ENCODE results near the gene NHEJ1.

Gene NHEJ1

DNA sequence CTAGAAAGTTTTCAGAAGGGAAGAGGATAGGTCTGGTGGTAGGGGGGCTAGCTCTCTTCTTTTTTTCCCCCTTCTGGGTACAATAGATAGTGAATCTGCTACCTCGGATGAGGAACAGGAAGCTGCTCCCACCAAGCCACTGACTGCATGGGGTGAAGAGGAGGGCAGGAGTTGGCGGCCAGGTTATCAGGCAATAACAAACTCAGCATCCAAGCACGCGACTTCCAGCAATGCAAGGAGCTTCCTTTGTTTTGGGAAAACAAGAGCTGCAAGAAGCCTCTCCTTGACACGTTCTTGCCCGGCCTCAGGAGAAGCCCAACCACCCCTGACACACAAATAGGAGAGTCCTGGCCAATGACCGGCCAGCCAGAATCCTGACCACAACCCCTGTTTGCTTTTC lies 32.2 kb downstream of the NHEJ1 start:
- no peaks in the 10 kb centered on the region for H3K4me1 ChIP-seq (ENCODE audit: insufficient read depth, low read length, severe bottlenecking)
- no peaks in the 10 kb centered on the region for H3K9me3 ChIP-seq (ENCODE audit: low read length)
- H3F3A ChIP-seq (ENCODE audit: insufficient read depth, low read length) = no peaks in the 10 kb centered on the region
- TF ChIP-seq EZH2 (IDR thresholded peaks at IDR 0.05; ENCODE audit: borderline replicate concordance, low read length) = no peak
- TF ChIP-seq, protein P1, sequence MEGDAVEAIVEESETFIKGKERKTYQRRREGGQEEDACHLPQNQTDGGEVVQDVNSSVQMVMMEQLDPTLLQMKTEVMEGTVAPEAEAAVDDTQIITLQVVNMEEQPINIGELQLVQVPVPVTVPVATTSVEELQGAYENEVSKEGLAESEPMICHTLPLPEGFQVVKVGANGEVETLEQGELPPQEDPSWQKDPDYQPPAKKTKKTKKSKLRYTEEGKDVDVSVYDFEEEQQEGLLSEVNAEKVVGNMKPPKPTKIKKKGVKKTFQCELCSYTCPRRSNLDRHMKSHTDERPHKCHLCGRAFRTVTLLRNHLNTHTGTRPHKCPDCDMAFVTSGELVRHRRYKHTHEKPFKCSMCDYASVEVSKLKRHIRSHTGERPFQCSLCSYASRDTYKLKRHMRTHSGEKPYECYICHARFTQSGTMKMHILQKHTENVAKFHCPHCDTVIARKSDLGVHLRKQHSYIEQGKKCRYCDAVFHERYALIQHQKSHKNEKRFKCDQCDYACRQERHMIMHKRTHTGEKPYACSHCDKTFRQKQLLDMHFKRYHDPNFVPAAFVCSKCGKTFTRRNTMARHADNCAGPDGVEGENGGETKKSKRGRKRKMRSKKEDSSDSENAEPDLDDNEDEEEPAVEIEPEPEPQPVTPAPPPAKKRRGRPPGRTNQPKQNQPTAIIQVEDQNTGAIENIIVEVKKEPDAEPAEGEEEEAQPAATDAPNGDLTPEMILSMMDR (IDR thresholded peaks at IDR 0.05; ENCODE audit: low read length) = no peak
- no peaks in the 10 kb centered on the region for H3K27me3 ChIP-seq (ENCODE audit: insufficient read depth, low read length)
- H3K36me3 ChIP-seq (ENCODE audit: insufficient read depth, low read length) = no peaks in the 10 kb centered on the region
- H3K9ac ChIP-seq (ENCODE audit: low read length) = no peak overlapping the region
- no peak overlapping the region for H2AFZ ChIP-seq (ENCODE audit: low read length)
- H3K4me2 ChIP-seq (ENCODE audit: low read length) = no peak overlapping the region
- H3K27ac ChIP-seq (ENCODE audit: low read depth, low read length, poor library complexity, severe bottlenecking) = no peak overlapping the region
- no peaks in the 10 kb centered on the region for H4K20me1 ChIP-seq (ENCODE audit: insufficient read depth, low read length)
- H3K4me3 ChIP-seq (ENCODE audit: low read depth, low read length, poor library complexity, severe bottlenecking) = no peak overlapping the region
- no peaks in the 10 kb centered on the region for H3K9me2 ChIP-seq (ENCODE audit: low read depth, low read length)
- H3K79me2 ChIP-seq (ENCODE audit: insufficient read depth, low read length) = no peaks in the 10 kb centered on the region

DNA sequence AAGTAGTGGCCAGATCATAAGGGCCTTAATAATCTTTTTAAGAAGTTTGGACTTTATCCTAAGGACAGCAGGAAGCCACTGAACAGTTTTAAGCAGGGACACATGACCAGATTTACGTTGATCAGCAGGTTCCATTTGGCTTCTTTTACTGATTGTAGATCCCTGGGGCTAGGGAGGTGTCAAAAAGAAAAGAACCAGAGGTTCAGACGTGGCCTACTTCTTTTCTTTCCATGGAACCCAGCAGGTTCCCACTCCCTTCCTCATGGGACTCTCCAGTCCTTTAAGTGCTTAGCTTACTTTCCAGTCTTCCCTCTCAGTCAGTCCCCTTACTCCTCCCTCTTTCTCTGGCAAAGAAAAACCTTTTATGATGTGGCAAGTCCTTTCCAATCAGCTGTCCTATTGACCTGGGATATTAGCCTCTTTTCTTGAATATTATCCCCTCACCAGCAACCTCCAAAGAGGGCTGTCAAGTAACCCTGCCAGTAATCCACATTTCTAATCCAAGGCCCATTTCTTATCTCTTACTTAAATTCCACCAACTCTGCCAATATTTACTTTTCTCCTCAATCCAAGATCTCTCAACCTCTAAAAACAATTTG lies 33.5 kb downstream of the NHEJ1 start:
- no peak overlapping the region for H2AFZ ChIP-seq (ENCODE audit: low read length)
- H3K9ac ChIP-seq (ENCODE audit: low read length) = no peak overlapping the region
- H3K79me2 ChIP-seq (ENCODE audit: insufficient read depth, low read length) = no peaks in the 10 kb centered on the region
- H3K9me3 ChIP-seq (ENCODE audit: low read length) = no peaks in the 10 kb centered on the region
- no peak overlapping the region for H3K27ac ChIP-seq (ENCODE audit: low read depth, low read length, poor library complexity, severe bottlenecking)
- no peak overlapping the region for H3K4me3 ChIP-seq (ENCODE audit: low read depth, low read length, poor library complexity, severe bottlenecking)
- H4K20me1 ChIP-seq (ENCODE audit: insufficient read depth, low read length) = no peaks in the 10 kb centered on the region
- no peak overlapping the region for H3K4me2 ChIP-seq (ENCODE audit: low read length)
- no peaks in the 10 kb centered on the region for H3K36me3 ChIP-seq (ENCODE audit: insufficient read depth, low read length)
- no peaks in the 10 kb centered on the region for H3K27me3 ChIP-seq (ENCODE audit: insufficient read depth, low read length)
- H3F3A ChIP-seq (ENCODE audit: insufficient read depth, low read length) = no peaks in the 10 kb centered on the region
- no peaks in the 10 kb centered on the region for H3K9me2 ChIP-seq (ENCODE audit: low read depth, low read length)
- TF ChIP-seq, protein P1 (IDR thresholded peaks at IDR 0.05; ENCODE audit: low read length) = no peak
- no peak for TF ChIP-seq EZH2 (IDR thresholded peaks at IDR 0.05; ENCODE audit: borderline replicate concordance, low read length)
- no peaks in the 10 kb centered on the region for H3K4me1 ChIP-seq (ENCODE audit: insufficient read depth, low read length, severe bottlenecking)

- Histone ChIP-seq H3K4me3 (ENCODE audit: low read depth, low read length, poor library complexity, severe bottlenecking) (no peak overlapping the region), H3K9me3 (ENCODE audit: low read length) (no peaks in the 10 kb centered on the region), H2AFZ (ENCODE audit: low read length) (no peak overlapping the region), H3K9me2 (ENCODE audit: low read depth, low read length) (no peaks in the 10 kb centered on the region), H3K4me1 (ENCODE audit: insufficient read depth, low read length, severe bottlenecking) (no peaks in the 10 kb centered on the region), H3F3A (ENCODE audit: insufficient read depth, low read length) (no peaks in the 10 kb centered on the region), H3K27ac (ENCODE audit: low read depth, low read length, poor library complexity, severe bottlenecking) (no peak overlapping the region), H3K4me2 (ENCODE audit: low read length) (no peak overlapping the region), H4K20me1 (ENCODE audit: insufficient read depth, low read length) (no peaks in the 10 kb centered on the region), H3K79me2 (ENCODE audit: insufficient read depth, low read length) (no peaks in the 10 kb centered on the region), H3K9ac (ENCODE audit: low read length) (no peak overlapping the region), H3K27me3 (ENCODE audit: insufficient read depth, low read length) (no peaks in the 10 kb centered on the region), H3K36me3 (ENCODE audit: insufficient read depth, low read length) (no peaks in the 10 kb centered on the region)
- no peak for TF ChIP-seq EZH2 (IDR thresholded peaks at IDR 0.05; ENCODE audit: borderline replicate concordance, low read length)
- TF ChIP-seq, protein P1 (IDR thresholded peaks at IDR 0.05; ENCODE audit: low read length) = no peak
These were observed 34.1 kb downstream of the NHEJ1 start for GRCh38 chr2:219126555-219126954.

All from OCI-LY1 (cell line).